ENCODE results near the gene DNALI1. TPM values are rescaled to one million over a fixed set of nuclear protein-coding genes. Genes with fewer than 3 reads are reported as not detected.

The DNALI1 gene
- total and polyA plus RNA-seq, 2 of the 8 experiments (the other 6 are each of a cell fraction or from before 2014, with no cell fraction given), result 8.9 to 11.3 TPM

- TF ChIP-seq, protein P1, sequence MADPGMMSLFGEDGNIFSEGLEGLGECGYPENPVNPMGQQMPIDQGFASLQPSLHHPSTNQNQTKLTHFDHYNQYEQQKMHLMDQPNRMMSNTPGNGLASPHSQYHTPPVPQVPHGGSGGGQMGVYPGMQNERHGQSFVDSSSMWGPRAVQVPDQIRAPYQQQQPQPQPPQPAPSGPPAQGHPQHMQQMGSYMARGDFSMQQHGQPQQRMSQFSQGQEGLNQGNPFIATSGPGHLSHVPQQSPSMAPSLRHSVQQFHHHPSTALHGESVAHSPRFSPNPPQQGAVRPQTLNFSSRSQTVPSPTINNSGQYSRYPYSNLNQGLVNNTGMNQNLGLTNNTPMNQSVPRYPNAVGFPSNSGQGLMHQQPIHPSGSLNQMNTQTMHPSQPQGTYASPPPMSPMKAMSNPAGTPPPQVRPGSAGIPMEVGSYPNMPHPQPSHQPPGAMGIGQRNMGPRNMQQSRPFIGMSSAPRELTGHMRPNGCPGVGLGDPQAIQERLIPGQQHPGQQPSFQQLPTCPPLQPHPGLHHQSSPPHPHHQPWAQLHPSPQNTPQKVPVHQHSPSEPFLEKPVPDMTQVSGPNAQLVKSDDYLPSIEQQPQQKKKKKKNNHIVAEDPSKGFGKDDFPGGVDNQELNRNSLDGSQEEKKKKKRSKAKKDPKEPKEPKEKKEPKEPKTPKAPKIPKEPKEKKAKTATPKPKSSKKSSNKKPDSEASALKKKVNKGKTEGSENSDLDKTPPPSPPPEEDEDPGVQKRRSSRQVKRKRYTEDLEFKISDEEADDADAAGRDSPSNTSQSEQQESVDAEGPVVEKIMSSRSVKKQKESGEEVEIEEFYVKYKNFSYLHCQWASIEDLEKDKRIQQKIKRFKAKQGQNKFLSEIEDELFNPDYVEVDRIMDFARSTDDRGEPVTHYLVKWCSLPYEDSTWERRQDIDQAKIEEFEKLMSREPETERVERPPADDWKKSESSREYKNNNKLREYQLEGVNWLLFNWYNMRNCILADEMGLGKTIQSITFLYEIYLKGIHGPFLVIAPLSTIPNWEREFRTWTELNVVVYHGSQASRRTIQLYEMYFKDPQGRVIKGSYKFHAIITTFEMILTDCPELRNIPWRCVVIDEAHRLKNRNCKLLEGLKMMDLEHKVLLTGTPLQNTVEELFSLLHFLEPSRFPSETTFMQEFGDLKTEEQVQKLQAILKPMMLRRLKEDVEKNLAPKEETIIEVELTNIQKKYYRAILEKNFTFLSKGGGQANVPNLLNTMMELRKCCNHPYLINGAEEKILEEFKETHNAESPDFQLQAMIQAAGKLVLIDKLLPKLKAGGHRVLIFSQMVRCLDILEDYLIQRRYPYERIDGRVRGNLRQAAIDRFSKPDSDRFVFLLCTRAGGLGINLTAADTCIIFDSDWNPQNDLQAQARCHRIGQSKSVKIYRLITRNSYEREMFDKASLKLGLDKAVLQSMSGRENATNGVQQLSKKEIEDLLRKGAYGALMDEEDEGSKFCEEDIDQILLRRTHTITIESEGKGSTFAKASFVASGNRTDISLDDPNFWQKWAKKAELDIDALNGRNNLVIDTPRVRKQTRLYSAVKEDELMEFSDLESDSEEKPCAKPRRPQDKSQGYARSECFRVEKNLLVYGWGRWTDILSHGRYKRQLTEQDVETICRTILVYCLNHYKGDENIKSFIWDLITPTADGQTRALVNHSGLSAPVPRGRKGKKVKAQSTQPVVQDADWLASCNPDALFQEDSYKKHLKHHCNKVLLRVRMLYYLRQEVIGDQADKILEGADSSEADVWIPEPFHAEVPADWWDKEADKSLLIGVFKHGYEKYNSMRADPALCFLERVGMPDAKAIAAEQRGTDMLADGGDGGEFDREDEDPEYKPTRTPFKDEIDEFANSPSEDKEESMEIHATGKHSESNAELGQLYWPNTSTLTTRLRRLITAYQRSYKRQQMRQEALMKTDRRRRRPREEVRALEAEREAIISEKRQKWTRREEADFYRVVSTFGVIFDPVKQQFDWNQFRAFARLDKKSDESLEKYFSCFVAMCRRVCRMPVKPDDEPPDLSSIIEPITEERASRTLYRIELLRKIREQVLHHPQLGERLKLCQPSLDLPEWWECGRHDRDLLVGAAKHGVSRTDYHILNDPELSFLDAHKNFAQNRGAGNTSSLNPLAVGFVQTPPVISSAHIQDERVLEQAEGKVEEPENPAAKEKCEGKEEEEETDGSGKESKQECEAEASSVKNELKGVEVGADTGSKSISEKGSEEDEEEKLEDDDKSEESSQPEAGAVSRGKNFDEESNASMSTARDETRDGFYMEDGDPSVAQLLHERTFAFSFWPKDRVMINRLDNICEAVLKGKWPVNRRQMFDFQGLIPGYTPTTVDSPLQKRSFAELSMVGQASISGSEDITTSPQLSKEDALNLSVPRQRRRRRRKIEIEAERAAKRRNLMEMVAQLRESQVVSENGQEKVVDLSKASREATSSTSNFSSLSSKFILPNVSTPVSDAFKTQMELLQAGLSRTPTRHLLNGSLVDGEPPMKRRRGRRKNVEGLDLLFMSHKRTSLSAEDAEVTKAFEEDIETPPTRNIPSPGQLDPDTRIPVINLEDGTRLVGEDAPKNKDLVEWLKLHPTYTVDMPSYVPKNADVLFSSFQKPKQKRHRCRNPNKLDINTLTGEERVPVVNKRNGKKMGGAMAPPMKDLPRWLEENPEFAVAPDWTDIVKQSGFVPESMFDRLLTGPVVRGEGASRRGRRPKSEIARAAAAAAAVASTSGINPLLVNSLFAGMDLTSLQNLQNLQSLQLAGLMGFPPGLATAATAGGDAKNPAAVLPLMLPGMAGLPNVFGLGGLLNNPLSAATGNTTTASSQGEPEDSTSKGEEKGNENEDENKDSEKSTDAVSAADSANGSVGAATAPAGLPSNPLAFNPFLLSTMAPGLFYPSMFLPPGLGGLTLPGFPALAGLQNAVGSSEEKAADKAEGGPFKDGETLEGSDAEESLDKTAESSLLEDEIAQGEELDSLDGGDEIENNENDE (IDR thresholded peaks at IDR 0.05; ENCODE audit: insufficient replicate concordance, low read length), result no peak
- TF ChIP-seq SP4 (IDR thresholded peaks at IDR 0.05; ENCODE audit: low read length), result no peak
- TF ChIP-seq EZH2 (IDR thresholded peaks at IDR 0.05; ENCODE audit: low read depth, low read length, severe bottlenecking), result no peak
- TF ChIP-seq GABPA (IDR thresholded peaks at IDR 0.05; ENCODE audit: borderline replicate concordance, insufficient read depth, low read length), result no peak
- no peak for TF ChIP-seq JUND (IDR thresholded peaks at IDR 0.05; ENCODE audit: low read length)
- TF ChIP-seq, protein P2, sequence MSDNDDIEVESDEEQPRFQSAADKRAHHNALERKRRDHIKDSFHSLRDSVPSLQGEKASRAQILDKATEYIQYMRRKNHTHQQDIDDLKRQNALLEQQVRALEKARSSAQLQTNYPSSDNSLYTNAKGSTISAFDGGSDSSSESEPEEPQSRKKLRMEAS (IDR thresholded peaks at IDR 0.05), result no peak
- no peak for TF ChIP-seq BRCA1 (IDR thresholded peaks at IDR 0.05; ENCODE audit: low read depth, low read length)
- TF ChIP-seq MAFK (IDR thresholded peaks at IDR 0.05; ENCODE audit: low read depth, low read length), result no peak
- TF ChIP-seq KDM4A (IDR thresholded peaks at IDR 0.05; ENCODE audit: low read depth, low read length, severe bottlenecking), result no peak
Measured at GRCh38 chr1:37588939-37589338, 32.2 kb downstream of the DNALI1 start (continued).
